LHCN-M2 (cell line): ENCODE measurements around the gene GP1BA. TPM values are rescaled to one million over a fixed set of nuclear protein-coding genes. Genes with fewer than 3 reads are reported as not detected.
"Not testable (repeated sequence)": the region's sequence is repeated elsewhere in the genome, so short reads cannot be mapped to it uniquely, and the experiment has no call there.

Experiments
- DNase-seq: peaks from one replicate; pipeline ENCODE4 v3.0.0-alpha.2; 2012; ENCODE audit warnings: low read depth
- total RNA-seq: library from RNA; depleted of rRNA; stranded (reverse); fragments of >200 nt; gene quantifications from 2 replicates; pipeline ENCODE4 v1.2.3, GENCODE V29; 2014

GP1BA gene
- total RNA-seq, 1 experiment from 2014 or later, result not detected

GRCh38 chr17:4901108-4901647, 30.9 kb upstream of the GP1BA start:
- no peak for DNase-seq

GRCh38 chr17:4901648-4902344, 30.3 kb upstream of the GP1BA start:
- DNase-seq, result no peak

GRCh38 chr17:4902540-4902939, 29.5 kb upstream of the GP1BA start:
- DNase-seq, result no peak

DNA sequence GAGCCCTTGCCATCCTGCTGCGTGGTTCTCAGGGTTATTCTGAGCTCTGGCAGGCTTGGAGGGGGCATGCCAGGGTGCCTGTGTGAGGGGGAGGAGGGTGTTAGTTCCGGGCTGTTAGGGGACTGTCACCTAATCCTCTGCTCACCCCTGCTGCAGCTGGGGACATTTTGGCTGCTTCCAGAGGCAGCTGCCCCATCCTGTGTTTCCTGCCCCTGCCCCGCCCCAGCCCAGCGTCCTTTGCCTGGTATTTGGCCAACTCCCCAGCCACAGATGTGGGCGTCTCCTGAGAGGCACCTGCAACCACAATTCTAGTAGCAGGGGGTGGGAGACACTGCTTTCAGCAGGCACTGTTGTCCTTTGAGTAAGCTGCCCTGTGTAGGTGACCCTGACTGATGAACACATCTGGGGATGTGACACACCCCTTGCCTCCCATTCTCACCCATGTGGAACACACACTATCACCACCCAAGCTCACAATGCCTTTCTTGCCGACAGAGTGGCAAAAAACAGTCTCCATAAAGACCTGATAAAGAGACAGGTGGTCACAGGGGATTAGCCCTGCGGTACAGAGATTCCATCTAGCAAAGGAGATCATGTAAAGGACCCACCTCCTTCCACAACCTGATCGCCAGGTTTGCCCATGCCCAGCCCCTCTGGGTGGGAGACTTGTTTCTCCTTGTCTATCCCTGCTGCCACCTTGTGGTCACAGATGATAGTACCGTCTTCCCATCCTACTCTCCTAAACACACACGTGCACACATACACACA, 28.8 kb upstream of the GP1BA start, which contains the start of gene CHRNE:
TSS of gene CHRNE (minus strand) at position 48 of the 768 bp plus-strand sequence. CDS start at position 13, 35 bp downstream.
- DNase-seq, result peak; percentile 57

DNA sequence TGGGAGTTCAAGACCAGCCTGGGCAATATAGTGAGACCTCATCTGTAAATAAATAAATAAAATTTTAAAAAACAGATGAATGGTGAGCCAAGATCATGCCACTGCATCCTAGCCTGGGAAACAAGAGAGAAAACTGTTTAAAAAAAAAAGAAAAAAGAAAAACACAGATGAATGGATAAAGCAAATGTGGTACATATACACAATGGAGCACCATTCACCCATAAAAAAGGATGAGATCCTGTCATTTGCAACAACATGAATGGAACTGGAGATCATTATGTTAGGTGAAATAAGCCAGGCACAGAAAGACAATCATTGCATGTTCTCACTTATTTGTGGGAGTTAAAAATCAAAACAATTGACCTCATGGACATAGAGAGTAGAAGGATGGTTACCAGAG, 25.4 kb upstream of the GP1BA start:
- DNase-seq, result not testable (repeated sequence)

- DNase-seq, result no peak
These were observed 23.8 kb upstream of the GP1BA start for GRCh38 chr17:4908301-4908700.

- peak; percentile 96 for DNase-seq
These were observed 23.2 kb upstream of the GP1BA start for GRCh38 chr17:4908711-4909496.

DNA sequence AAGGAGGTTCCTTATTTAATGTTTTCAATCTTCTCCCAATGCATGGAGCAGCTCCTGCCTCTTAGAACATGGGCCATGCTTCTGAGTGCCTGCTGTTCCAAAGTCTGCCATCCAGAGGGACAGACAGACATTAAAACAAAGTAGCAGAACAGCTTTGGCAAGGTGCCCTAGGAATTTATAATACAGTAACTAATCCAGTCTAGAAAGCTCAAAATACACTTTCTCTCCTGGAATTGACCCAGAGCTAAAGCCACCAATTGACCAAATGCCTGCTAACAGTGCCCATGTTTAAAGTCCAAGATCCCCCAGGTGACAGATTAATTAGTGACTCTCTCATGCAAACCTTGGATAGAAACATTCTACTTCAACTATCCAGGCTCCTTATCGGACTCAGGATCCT, 18.1 kb upstream of the GP1BA start:
- peak; percentile 28 for DNase-seq

- not testable (repeated sequence) for DNase-seq
These were observed 17.5 kb upstream of the GP1BA start for GRCh38 chr17:4914551-4914950.

GRCh38 chr17:4919511-4920047, 12.5 kb upstream of the GP1BA start:
- DNase-seq, result no peak

- no peak for DNase-seq
These were observed 11.6 kb upstream of the GP1BA start for GRCh38 chr17:4920351-4921048.

DNA sequence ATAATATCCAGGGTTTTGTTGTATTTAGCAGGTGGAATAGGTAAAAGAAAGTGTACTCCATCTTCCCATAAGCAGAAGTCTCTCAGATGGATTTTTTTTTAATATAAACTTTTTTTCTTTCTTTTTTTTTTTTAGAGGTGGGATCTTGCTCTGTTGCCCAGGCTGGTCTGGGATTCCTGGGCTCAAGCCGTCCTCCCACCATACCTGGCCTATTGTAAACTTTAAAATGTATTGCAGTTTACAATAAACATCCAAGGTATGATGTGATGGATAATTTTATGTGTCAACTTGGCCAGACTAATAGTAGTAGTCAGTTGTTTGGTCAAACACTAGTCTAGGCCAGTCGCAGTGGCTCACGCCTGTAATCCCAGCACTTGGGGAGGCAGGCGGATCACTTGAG, 10.8 kb upstream of the GP1BA start:
- DNase-seq, result no peak

DNA sequence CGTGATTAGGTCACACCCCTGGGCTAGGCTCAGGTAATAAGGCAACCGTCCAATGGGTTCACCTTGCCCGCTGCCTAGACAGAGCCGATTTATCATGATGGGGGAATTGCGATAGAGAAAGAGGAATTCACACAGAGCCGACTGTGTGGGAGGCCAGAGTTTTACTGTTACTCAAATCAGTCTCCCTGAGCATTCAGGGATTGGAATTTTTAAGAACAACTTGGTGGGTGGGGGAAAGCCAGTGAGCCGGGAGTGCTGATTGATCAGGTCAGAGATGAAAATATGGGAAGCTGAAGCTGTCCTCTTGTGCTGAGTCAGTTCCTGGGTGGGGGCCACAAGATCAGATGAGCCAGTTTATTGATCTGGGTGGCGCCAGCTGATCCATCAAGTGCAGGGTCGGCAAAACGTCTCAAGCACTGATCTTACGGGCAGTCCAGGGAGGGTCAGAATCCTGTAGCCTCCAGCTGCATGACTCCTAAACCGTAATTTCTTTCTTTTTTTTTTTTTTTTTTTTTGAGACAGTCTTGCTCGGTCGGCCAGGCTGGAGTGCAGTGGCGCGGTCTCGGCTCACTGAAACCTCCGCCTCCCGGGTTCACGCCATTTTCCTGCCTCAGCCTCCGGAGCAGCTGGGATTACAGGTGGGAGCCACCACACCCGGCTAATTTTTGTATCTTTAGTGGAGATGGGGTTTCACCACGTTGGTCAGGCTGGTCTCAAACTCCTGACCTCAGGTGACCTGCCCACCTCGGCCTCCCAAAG, 5.3 kb upstream of the GP1BA start:
- not testable (repeated sequence) for DNase-seq

- no peak for DNase-seq
These were observed 3.2 kb upstream of the GP1BA start for GRCh38 chr17:4928881-4929280.

GRCh38 chr17:4932756-4933155, 679 bp downstream of the GP1BA start:
- DNase-seq, result no peak

GRCh38 chr17:4933646-4934045, 1.6 kb downstream of the GP1BA start:
- DNase-seq, result no peak

- DNase-seq, result peak; percentile 58
These were observed 2.3 kb downstream of the GP1BA start for GRCh38 chr17:4934173-4934979.

- DNase-seq, result no peak
These were observed 3.6 kb downstream of the GP1BA start for GRCh38 chr17:4935650-4936049.

GRCh38 chr17:4936436-4936835, 4.4 kb downstream of the GP1BA start:
- no peak for DNase-seq
